Endothelial cell of umbilical vein (primary cell): ENCODE measurements around the gene SCIN. TPM values are rescaled to one million over a fixed set of nuclear protein-coding genes. Genes with fewer than 3 reads are reported as not detected.

Experiments used
- BruUV-seq: library from RNA; stranded (reverse); fragments of 400-500 nt; replicated peaks from 2 replicates; lab custom pipeline; 2021; lab: Mats Ljungman, UMichigan
- CTCF ChIA-PET: fragments of 300-600, 350-600 bp; sonication (Branson Sonifier 250); formaldehyde crosslinking; loops from one replicate; lab custom pipeline; 2021; ENCODE audit warnings: antibody characterized with exemption, inconsistent platforms; lab: Charles Lee
- POLR2A ChIA-PET: fragments of 300-600, 350-600 bp; sonication (Branson Sonifier 250); formaldehyde crosslinking; loops from one replicate; lab custom pipeline; 2021; ENCODE audit warnings: antibody characterized with exemption, inconsistent platforms; lab: Charles Lee
- DNase-seq: peaks from one replicate; pipeline ENCODE4 v3.0.0-alpha.2; 2011; ENCODE audit warnings: low read depth, low spot score
- FAIRE-seq: peaks from 2 replicates; lab custom pipeline; 2011; peaks lifted over from hg19 to GRCh38; lab: Jason Lieb, UNC
- H2AFZ ChIP-seq: 2 replicates; pipeline ENCODE4 v1.6.0; 2012; ENCODE audit warnings: low read depth, low read length, control low read depth, inconsistent platforms
- H3K27ac ChIP-seq: 2 replicates; pipeline ENCODE4 v1.5.1; 2011; ENCODE audit warnings: low read depth, mild to moderate bottlenecking, control low read depth, low read length, moderate library complexity; ENCODE audit not compliant: insufficient read depth
- H3K27me3 ChIP-seq, 2 experiments: 2 replicates each; pipeline versions ENCODE4 v1.6.0 to v1.6.1; 2011; ENCODE audit warnings: low read length in 2 of 2, mixed read lengths in 1 of 2; ENCODE audit not compliant: control insufficient read depth in 2 of 2, insufficient read depth in 2 of 2
- H3K36me3 ChIP-seq, 2 experiments: 2 replicates in 1 of 2; 3 replicates in 1 of 2; pipeline ENCODE4 v1.5.1; 2011; ENCODE audit warnings: low read length in 2 of 2, mild to moderate bottlenecking in 1 of 2, moderate library complexity in 1 of 2; ENCODE audit not compliant: control insufficient read depth in 2 of 2, insufficient read depth in 2 of 2; ENCODE audit errors: extremely low read depth in 1 of 2
- H3K4me1 ChIP-seq: 3 replicates; pipeline ENCODE4 v1.5.1; 2011; ENCODE audit warnings: mild to moderate bottlenecking, low read length; ENCODE audit not compliant: control insufficient read depth, insufficient read depth; ENCODE audit errors: extremely low read depth
- H3K4me2 ChIP-seq: 2 replicates; pipeline ENCODE4 v1.6.1; 2011; ENCODE audit warnings: low read length, control low read depth, mixed read lengths; ENCODE audit not compliant: insufficient read depth
- H3K4me3 ChIP-seq, 3 experiments: fragments of 200-600 bp in 1 of 3; sonication (generic), shearing (Covaris generic) in 1 of 3; replicated peaks in 1 of 3; 2 replicates each; pipeline ENCODE4 v1.5.1; 2011 to 2016; ENCODE audit warnings: control low read depth in 3 of 3, low read length in 3 of 3, mild to moderate bottlenecking in 2 of 3, inconsistent platforms in 1 of 3, low read depth in 1 of 3, moderate library complexity in 1 of 3; ENCODE audit not compliant: insufficient read depth in 1 of 3
- H3K79me2 ChIP-seq: 2 replicates; pipeline ENCODE4 v1.6.0; 2012; ENCODE audit warnings: low read length, inconsistent platforms; ENCODE audit not compliant: control insufficient read depth, insufficient read depth
- H3K9ac ChIP-seq: replicated peaks from 2 replicates; pipeline ENCODE3; 2011; ENCODE audit warnings: low read length, control low read depth; ENCODE audit not compliant: insufficient read depth; ENCODE audit errors: extremely low read depth
- H3K9me1 ChIP-seq: replicated peaks from 3 replicates; pipeline ENCODE4 v1.6.0; 2011; ENCODE audit warnings: mild to moderate bottlenecking, low read length; ENCODE audit not compliant: control insufficient read depth, insufficient read depth; ENCODE audit errors: extremely low read depth
- H3K9me3 ChIP-seq: replicated peaks from 2 replicates; pipeline ENCODE4 v1.5.1; 2012; ENCODE audit warnings: low read length, inconsistent platforms; ENCODE audit not compliant: control insufficient read depth, insufficient read depth
- H4K20me1 ChIP-seq: replicated peaks from 2 replicates; pipeline ENCODE3; 2011; ENCODE audit warnings: mild to moderate bottlenecking, low read length; ENCODE audit not compliant: control insufficient read depth, insufficient read depth; ENCODE audit errors: extremely low read depth
- EZH2 ChIP-seq: IDR thresholded peaks from 2 replicates; pipeline ENCODE4 v1.6.1; 2012; ENCODE audit warnings: borderline replicate concordance, low read depth, mild to moderate bottlenecking, moderate library complexity, low read length, inconsistent platforms; ENCODE audit not compliant: severe bottlenecking
- FOS ChIP-seq: IDR thresholded peaks from 2 replicates; pipeline ENCODE4 v1.6.1; 2011; ENCODE audit warnings: mild to moderate bottlenecking, low read length, moderate library complexity, borderline replicate concordance; ENCODE audit not compliant: insufficient read depth
- GATA2 ChIP-seq: IDR thresholded peaks from 2 replicates; pipeline ENCODE4 v1.7.0; 2011; ENCODE audit warnings: low read depth, mild to moderate bottlenecking, moderate library complexity, mixed read lengths, low read length; ENCODE audit not compliant: insufficient read length, insufficient read depth
- JUN ChIP-seq: IDR thresholded peaks from 2 replicates; pipeline ENCODE4 v1.6.1; 2011; ENCODE audit warnings: borderline replicate concordance, low read depth; ENCODE audit not compliant: insufficient read length, insufficient read depth
- MAX ChIP-seq: IDR thresholded peaks from 2 replicates; pipeline ENCODE4 v1.6.1; 2011; ENCODE audit not compliant: insufficient read depth, insufficient read length
- MYC ChIP-seq: IDR thresholded peaks from one replicate; pipeline ENCODE4 v1.6.1; 2011; ENCODE audit warnings: mild to moderate bottlenecking, low read depth, low read length
- POLR2A ChIP-seq: IDR thresholded peaks from 2 replicates; pipeline ENCODE4 v1.6.1; 2012; ENCODE audit warnings: low read depth, mild to moderate bottlenecking, control low read depth, low read length
- POLR2AphosphoS5 ChIP-seq: IDR thresholded peaks from 2 replicates; pipeline ENCODE4 v1.6.1; 2012; ENCODE audit warnings: low read depth, mild to moderate bottlenecking, control low read depth, low read length, moderate library complexity; ENCODE audit not compliant: insufficient read depth
- dilution Hi-C: fragments of 300-500 bp; cut with MboI; formaldehyde crosslinking; loops from one replicate; pipeline ENCODE4 v1.15.0; 2019; ENCODE audit warnings: low sequenced_read_pairs; ENCODE audit not compliant: extremely low pct_ligation_motif_present
- intact Hi-C: fragments of 100-400 bp; cut with micrococcal nuclease; formaldehyde crosslinking; loops from one replicate; pipeline ENCODE4 v1.10.0; 2022
- polyA plus RNA-seq, 4 experiments: library from polyadenylated mRNA; depleted of rRNA in 3 of 4; stranded (reverse) in 3 of 4; unstranded in 1 of 4; fragments of >200 nt; gene quantifications; 2 replicates each; pipeline versions ENCODE4 v1.2.1 to v1.2.3, GENCODE V29; 2011 to 2012; ENCODE audit warnings: missing spikeins in 1 of 4
- total RNA-seq: library from RNA; stranded (reverse); gene quantifications from 2 replicates; pipeline ENCODE4 v1.2.3, GENCODE V29; 2021
- TF ChIP-seq, protein P1 (sequence below), 2 donors: IDR thresholded peaks; 1 replicate in 1 of 2; 2 replicates in 1 of 2; pipeline ENCODE4 v1.5.1; 2011; ENCODE audit warnings: low read length in 2 of 2, mild to moderate bottlenecking in 2 of 2, moderate library complexity in 2 of 2, control low read depth in 1 of 2, inconsistent platforms in 1 of 2, low read depth in 1 of 2; ENCODE audit not compliant: insufficient read depth in 1 of 2; ENCODE audit errors: extremely low read depth in 1 of 2

Gene SCIN
- total and polyA plus RNA-seq, 2 donors (not counting 3 experiments of a cell fraction or from before 2014, with no cell fraction given) = 0.07 to 0.69 TPM

DNA sequence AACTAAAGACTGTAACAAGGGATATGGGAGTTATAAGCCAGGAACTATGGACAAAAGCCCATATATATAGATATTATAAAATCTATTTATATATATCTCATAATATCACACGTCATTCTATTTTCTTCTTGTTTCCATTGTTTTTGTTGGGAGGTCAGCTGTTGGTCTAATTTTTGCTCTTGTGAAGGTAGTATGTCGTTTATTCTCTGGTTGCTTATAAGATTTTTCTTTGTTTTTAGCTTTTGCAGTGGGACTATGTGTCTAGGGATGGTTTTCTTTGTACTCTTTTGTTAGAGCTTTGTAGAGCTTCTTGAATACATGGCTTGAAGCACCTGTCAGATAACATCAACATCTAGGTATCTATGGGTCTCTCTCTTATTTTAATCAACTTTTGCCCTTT is 130.9 kb downstream of the SCIN start:
- no TSS peak for BruUV-seq
- H3K27ac ChIP-seq = no peak overlapping the region
- no peaks in the 10 kb centered on the region for H3K9me1 ChIP-seq
- H3K4me1 ChIP-seq = no peaks in the 10 kb centered on the region
- no peaks in the 10 kb centered on the region for H3K27me3 ChIP-seq
- H3K4me3 ChIP-seq = no peak overlapping the region
- no peak for TF ChIP-seq MAX
- no peak for TF ChIP-seq EZH2
- TF ChIP-seq JUN = no peak
- TF ChIP-seq MYC = no peak
- TF ChIP-seq POLR2A = no peak
- TF ChIP-seq, protein P1, sequence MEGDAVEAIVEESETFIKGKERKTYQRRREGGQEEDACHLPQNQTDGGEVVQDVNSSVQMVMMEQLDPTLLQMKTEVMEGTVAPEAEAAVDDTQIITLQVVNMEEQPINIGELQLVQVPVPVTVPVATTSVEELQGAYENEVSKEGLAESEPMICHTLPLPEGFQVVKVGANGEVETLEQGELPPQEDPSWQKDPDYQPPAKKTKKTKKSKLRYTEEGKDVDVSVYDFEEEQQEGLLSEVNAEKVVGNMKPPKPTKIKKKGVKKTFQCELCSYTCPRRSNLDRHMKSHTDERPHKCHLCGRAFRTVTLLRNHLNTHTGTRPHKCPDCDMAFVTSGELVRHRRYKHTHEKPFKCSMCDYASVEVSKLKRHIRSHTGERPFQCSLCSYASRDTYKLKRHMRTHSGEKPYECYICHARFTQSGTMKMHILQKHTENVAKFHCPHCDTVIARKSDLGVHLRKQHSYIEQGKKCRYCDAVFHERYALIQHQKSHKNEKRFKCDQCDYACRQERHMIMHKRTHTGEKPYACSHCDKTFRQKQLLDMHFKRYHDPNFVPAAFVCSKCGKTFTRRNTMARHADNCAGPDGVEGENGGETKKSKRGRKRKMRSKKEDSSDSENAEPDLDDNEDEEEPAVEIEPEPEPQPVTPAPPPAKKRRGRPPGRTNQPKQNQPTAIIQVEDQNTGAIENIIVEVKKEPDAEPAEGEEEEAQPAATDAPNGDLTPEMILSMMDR (IDR thresholded peaks at IDR 0.05; ENCODE audit: extremely low read depth in 1 of 2, insufficient read depth in 1 of 2, low read depth in 1 of 2, low read length in 2 of 2) = no peak
- TF ChIP-seq POLR2AphosphoS5 = no peak
- no peak for TF ChIP-seq FOS
- no peak for TF ChIP-seq GATA2
- ChIA-PET POLR2A (interaction anchor here (0.7 kb wide), 1 partner anchor 161 kb away, joined by 3 read pairs; no protein-coding TSS in a partner anchor), CTCF (interaction anchor here (1.5 kb wide), 1 partner anchor 15 kb away, joined by 3 read pairs; no protein-coding TSS in a partner anchor)
- no peak overlapping the region for H3K4me2 ChIP-seq
- H3K36me3 ChIP-seq = no peaks in the 10 kb centered on the region
- no peaks in the 10 kb centered on the region for H3K9me3 ChIP-seq
- DNase-seq = no peak
- no peak overlapping the region for H3K9ac ChIP-seq
- no peak overlapping the region for H2AFZ ChIP-seq
- dilution Hi-C loops (no loop called here), intact Hi-C loops (no loop called here)
- FAIRE-seq = no peak
- no peaks in the 10 kb centered on the region for H3K79me2 ChIP-seq
- H4K20me1 ChIP-seq = no peaks in the 10 kb centered on the region
